MM.1S (cell line): ENCODE data around the gene SMKR1.

ENCODE experiments used
- CTCF ChIP-seq: fragments of 300-600 bp; sonication (generic); IDR thresholded peaks from 2 replicates; pipeline ENCODE4 v1.5.1; 2016; ENCODE audit warnings: antibody characterized with exemption, low read length, mixed read lengths
- EZH2 ChIP-seq: fragments of 300-600 bp; sonication (generic); optimal IDR thresholded peaks from 2 replicates; pipeline ENCODE3; 2017; ENCODE audit warnings: low read depth, mild to moderate bottlenecking, antibody characterized with exemption, low read length, mixed read lengths

- TF ChIP-seq EZH2 (no peak), CTCF (no peak)
Observed at GRCh38 chr7:129515381-129515780, 13.1 kb downstream of the SMKR1 start.
